Hepatocyte (in vitro differentiated cells): ENCODE data around the gene BOLA1. TPM values are rescaled to one million over a fixed set of nuclear protein-coding genes. Genes with fewer than 3 reads are reported as not detected.

Source experiments
- DNase-seq: peaks from one replicate; pipeline ENCODE4 v3.0.0-alpha.2; 2016; ENCODE audit warnings: low spot score
- H2AFZ ChIP-seq: fragments of 200-600 bp; sonication (generic); 2 replicates; pipeline ENCODE4 v1.6.0; 2016; ENCODE audit warnings: antibody characterized with exemption, mild to moderate bottlenecking
- H3K27ac ChIP-seq: fragments of 200-600 bp; sonication (generic); 2 replicates; pipeline ENCODE4 v1.5.1; 2016; ENCODE audit warnings: mild to moderate bottlenecking
- H3K27me3 ChIP-seq: fragments of 200-600 bp; sonication (generic); 2 replicates; pipeline ENCODE4 v1.6.1; 2016
- H3K36me3 ChIP-seq: fragments of 200-600 bp; sonication (generic); replicated peaks from 2 replicates; pipeline ENCODE4 v1.5.1; 2016; ENCODE audit warnings: low read depth; ENCODE audit not compliant: insufficient read depth
- H3K4me1 ChIP-seq: fragments of 200-600 bp; sonication (generic); 2 replicates; pipeline ENCODE4 v1.5.1; 2016; ENCODE audit warnings: mild to moderate bottlenecking, moderate library complexity; ENCODE audit not compliant: insufficient read depth
- H3K4me2 ChIP-seq: fragments of 200-600 bp; sonication (generic); 2 replicates; pipeline ENCODE4 v1.6.0; 2016
- H3K4me3 ChIP-seq: fragments of 200-600 bp; sonication (generic); 2 replicates; pipeline ENCODE4 v1.5.1; 2016; ENCODE audit warnings: mild to moderate bottlenecking
- H3K79me2 ChIP-seq: fragments of 200-600 bp; sonication (generic); 2 replicates; pipeline ENCODE4 v1.6.0; 2017; ENCODE audit warnings: mild to moderate bottlenecking
- H3K9me2 ChIP-seq: fragments of 200-600 bp; sonication (generic); replicated peaks from 2 replicates; pipeline ENCODE4 v1.6.0; 2017; ENCODE audit warnings: mild to moderate bottlenecking; ENCODE audit not compliant: insufficient read depth
- H3K9me3 ChIP-seq: fragments of 200-600 bp; sonication (generic); 2 replicates; pipeline ENCODE4 v1.5.1; 2016; ENCODE audit warnings: low read depth, mild to moderate bottlenecking
- H4K20me1 ChIP-seq: fragments of 200-600 bp; sonication (generic); 2 replicates; pipeline ENCODE4 v1.6.0; 2016; ENCODE audit warnings: mild to moderate bottlenecking; ENCODE audit not compliant: insufficient read depth, poor library complexity, severe bottlenecking
- EZH2 ChIP-seq: fragments of 200-600 bp; sonication (generic); IDR thresholded peaks from 2 replicates; pipeline ENCODE4 v1.6.1; 2016; ENCODE audit warnings: antibody characterized with exemption, mild to moderate bottlenecking, borderline replicate concordance
- EZH2phosphoT487 ChIP-seq: fragments of 200-600 bp; sonication (generic); IDR thresholded peaks from one replicate; pipeline ENCODE4 v1.6.1; 2018; ENCODE audit warnings: antibody characterized with exemption, mild to moderate bottlenecking, low read depth, moderate library complexity; ENCODE audit not compliant: unreplicated experiment, severe bottlenecking
- WGBS: methylation state at CpG from one replicate; pipeline ENCODE4 v1.1.6; 2016; ENCODE audit warnings: low lambda C conversion rate; ENCODE audit errors: missing lambda C conversion rate; 5-methylcytosine and 5-hydroxymethylcytosine counted together
- polyA plus RNA-seq: library from polyadenylated mRNA; unstranded; fragments of >200 nt; fragmentation: Nextera tagmentation; extraction: Ambion mirVana; gene quantifications from 2 replicates; pipeline ENCODE4 v1.2.1, GENCODE V29; 2016
- total RNA-seq: library from RNA; depleted of rRNA; stranded (reverse); fragments of >200 nt; gene quantifications from 2 replicates; pipeline ENCODE4 v1.2.3, GENCODE V29; 2014
- TF ChIP-seq, protein P1 (sequence below): fragments of 200-600 bp; sonication (generic); IDR thresholded peaks from 2 replicates; pipeline ENCODE4 v1.5.1; 2016; ENCODE audit warnings: antibody characterized with exemption, mild to moderate bottlenecking; ENCODE audit not compliant: poor library complexity

The BOLA1 gene
- total and polyA plus RNA-seq, 2 experiments from 2014 or later = 16.1 to 19.0 TPM

- no peak for DNase-seq
- Histone ChIP-seq H3K4me3 (peak overlapping the region; percentile 55), H3K4me2 (peak overlapping the region; percentile 89), H4K20me1 (peaks cover 9% of the 10 kb centered on the region), H3K27me3 (no peaks in the 10 kb centered on the region), H3K27ac (peak overlapping the region; percentile 98), H3K36me3 (peaks cover 5% of the 10 kb centered on the region), H3K79me2 (peaks cover 25% of the 10 kb centered on the region), H2AFZ (no peak overlapping the region), H3K9me2 (no peaks in the 10 kb centered on the region), H3K4me1 (peaks cover 27% of the 10 kb centered on the region), H3K9me3 (no peaks in the 10 kb centered on the region)
- WGBS = 2% methylated on average over 10 of the region's 10 CpGs
- TF ChIP-seq EZH2phosphoT487 (no peak), EZH2 (no peak)
- TF ChIP-seq, protein P1, sequence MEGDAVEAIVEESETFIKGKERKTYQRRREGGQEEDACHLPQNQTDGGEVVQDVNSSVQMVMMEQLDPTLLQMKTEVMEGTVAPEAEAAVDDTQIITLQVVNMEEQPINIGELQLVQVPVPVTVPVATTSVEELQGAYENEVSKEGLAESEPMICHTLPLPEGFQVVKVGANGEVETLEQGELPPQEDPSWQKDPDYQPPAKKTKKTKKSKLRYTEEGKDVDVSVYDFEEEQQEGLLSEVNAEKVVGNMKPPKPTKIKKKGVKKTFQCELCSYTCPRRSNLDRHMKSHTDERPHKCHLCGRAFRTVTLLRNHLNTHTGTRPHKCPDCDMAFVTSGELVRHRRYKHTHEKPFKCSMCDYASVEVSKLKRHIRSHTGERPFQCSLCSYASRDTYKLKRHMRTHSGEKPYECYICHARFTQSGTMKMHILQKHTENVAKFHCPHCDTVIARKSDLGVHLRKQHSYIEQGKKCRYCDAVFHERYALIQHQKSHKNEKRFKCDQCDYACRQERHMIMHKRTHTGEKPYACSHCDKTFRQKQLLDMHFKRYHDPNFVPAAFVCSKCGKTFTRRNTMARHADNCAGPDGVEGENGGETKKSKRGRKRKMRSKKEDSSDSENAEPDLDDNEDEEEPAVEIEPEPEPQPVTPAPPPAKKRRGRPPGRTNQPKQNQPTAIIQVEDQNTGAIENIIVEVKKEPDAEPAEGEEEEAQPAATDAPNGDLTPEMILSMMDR = no peak
Observed at GRCh38 chr1:149927056-149927562, 27.7 kb downstream of the BOLA1 start.

DNA sequence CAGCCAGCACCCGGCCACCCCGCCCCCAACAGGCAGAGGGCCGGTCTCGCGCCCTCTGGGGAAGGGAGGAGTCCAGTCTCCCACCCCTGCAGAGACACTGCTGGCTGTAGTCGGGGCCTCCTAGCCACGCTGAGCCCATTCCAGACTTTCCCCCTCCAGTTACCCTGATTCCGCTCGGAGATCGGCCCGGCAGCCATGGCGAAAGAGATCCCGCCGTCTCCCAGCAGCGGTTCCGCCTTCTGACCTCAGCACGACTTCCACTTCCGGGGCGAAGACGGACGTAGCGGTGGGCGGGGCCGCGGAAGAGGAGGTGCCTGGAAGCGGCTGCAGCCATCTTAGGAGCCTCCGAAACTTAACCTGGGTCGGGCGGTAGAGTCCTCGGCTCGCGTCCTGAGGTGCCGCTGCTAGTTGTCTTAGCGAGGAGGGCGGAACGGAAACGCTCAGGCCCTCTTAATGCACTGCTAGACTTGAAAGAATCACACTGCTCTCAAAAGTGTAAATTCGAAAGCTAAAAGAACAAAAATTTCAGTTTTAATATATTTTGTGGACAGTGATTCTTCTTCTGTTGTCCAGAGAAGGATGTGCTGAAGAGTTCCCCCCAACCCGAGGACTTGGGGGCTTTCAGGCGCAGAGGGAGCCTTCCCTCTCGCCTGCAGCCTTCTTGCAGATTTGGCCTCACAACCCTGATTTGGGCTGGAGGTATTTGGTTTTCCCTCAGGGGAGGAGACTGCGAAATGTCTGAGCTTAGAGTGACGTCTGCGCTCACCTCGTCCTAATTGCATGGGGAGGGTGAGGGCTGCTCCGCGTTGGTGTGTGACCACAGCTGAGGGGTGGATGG, 28.4 kb downstream of the BOLA1 start, which contains the start of gene SF3B4:
Gene SF3B4 (minus strand): TSS at position 241 of the 838 bp plus-strand sequence. CDS start 44 bp downstream, at position 197.
- WGBS = under 1% methylated on average over 47 of the region's 47 CpGs
- peaks cover 5% of the 10 kb centered on the region for H3K36me3 ChIP-seq
- peaks cover 25% of the 10 kb centered on the region for H3K79me2 ChIP-seq

DNA sequence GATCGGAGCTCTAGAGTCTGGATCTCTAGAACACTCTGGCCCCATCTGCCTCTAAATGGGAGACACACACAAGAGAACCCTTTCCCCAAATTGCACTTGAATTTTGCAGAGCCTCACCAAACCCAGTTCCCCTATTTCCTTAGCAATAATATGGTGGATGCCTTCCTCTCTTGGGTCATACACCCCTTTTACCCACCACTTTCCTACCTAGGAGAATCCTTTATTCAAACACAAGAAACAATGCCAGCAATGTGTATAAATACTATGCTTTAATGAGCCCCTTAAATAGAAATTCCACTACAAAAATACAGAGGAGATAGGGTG, 29.0 kb downstream of the BOLA1 start:
- 7% methylated on average over 1 of the region's 1 CpG for WGBS
- Histone ChIP-seq H3K4me1 (peaks cover 28% of the 10 kb centered on the region), H2AFZ (no peak overlapping the region), H3K4me3 (peak overlapping the region; percentile 60), H3K4me2 (peak overlapping the region; percentile 83), H4K20me1 (peaks cover 9% of the 10 kb centered on the region), H3K9me2 (no peaks in the 10 kb centered on the region), H3K79me2 (peaks cover 25% of the 10 kb centered on the region), H3K27me3 (no peaks in the 10 kb centered on the region), H3K27ac (peak overlapping the region; percentile 98), H3K36me3 (peaks cover 5% of the 10 kb centered on the region), H3K9me3 (no peaks in the 10 kb centered on the region)
- TF ChIP-seq EZH2phosphoT487 (no peak), EZH2 (no peak)
- TF ChIP-seq, protein P1 = no peak
- no peak for DNase-seq

More for the DNA sequence above, 28.4 kb downstream of the BOLA1 start, which contains the start of gene SF3B4:
- DNase-seq = peak; percentile 97
- H3K4me3 ChIP-seq = peak within 1 kb of the TSS; percentile 60
- no peaks in the 10 kb centered on the region for H3K27me3 ChIP-seq
- H3K9me3 ChIP-seq = no peaks in the 10 kb centered on the region
- peaks cover 28% of the 10 kb centered on the region for H3K4me1 ChIP-seq
- H3K9me2 ChIP-seq = no peaks in the 10 kb centered on the region
- peaks cover 9% of the 10 kb centered on the region for H4K20me1 ChIP-seq
- TF ChIP-seq, protein P1 = no peak
- TF ChIP-seq EZH2phosphoT487 = no peak
- no peak for TF ChIP-seq EZH2
- H3K27ac ChIP-seq = peak within 1 kb of the TSS; percentile 98
- H3K4me2 ChIP-seq = peak within 1 kb of the TSS; percentile 89
- H2AFZ ChIP-seq = peak within 1 kb of the TSS; percentile 40
